ENCODE measurements around the gene CCDC83.

GRCh38 chr11:85884581-85885021, 29.4 kb downstream of the CCDC83 start:
- TF ChIP-seq CTCF (IDR thresholded peaks at IDR 0.05) = no peak
- TF ChIP-seq EZH2phosphoT487 (IDR thresholded peaks at IDR 0.05) = no peak

All from neural progenitor cell (in vitro differentiated cells).